ENCODE results near the gene COX8C. TPM values are rescaled to one million over a fixed set of nuclear protein-coding genes. Genes with fewer than 3 reads are reported as not detected.

The COX8C gene
- total RNA-seq, 2 experiments from 2014 or later, result not detected

DNA sequence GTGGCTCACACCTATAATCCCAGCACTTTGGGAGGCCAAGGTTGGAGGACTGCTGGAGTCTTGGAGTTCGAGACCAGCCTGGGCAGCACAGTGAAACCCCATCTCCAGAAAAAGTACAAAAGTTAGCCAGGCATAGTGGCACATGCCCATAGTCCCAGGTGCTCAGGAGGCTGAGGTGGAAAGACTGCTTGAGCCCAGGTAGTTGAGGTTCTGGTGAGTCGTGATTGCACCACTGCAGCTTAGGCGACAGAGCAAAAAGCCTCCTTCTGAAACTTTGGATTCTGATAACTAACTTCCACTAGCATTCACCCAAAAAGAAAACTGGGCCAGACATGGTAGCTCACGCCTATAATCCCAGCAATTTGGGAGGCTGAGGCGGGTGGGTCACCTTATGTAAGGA, 20.8 kb upstream of the COX8C start:
- CTCF ChIA-PET (ENCODE audit: unreplicated experiment), result no interaction called here
- intact Hi-C loops (cut with micrococcal nuclease; ENCODE audit: unreplicated experiment), result no loop called here

DNA sequence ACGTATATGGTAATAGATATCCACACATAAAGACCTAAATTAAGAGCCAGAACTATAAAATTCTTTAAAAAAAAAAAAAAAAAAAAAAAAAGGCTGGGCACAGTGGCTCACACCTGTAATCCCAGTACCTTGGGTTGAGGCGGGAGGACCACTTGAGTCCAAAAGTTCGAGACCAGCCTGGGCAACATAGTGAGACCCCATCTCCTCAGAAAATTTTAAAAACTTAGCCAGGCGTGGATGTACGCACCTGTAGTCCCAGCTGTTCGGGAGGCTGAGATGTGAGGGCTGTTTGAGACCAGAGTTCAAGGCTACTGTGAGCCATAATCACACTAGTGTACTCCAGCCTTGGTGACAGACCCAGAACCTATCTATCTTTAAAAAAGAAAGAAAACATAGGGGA, 18.4 kb upstream of the COX8C start:
- ChIA-PET POLR2A (no interaction called here), CTCF (ENCODE audit: unreplicated experiment) (no interaction called here)
- no peak overlapping the region for H3K4me2 ChIP-seq (ENCODE audit: low read length)
- DNase-seq (ENCODE audit: low spot score), result no peak
- no peak overlapping the region for H2AFZ ChIP-seq (ENCODE audit: low read length)
- no peak overlapping the region for H3K4me3 ChIP-seq (ENCODE audit: low read depth, low read length, poor library complexity, severe bottlenecking)
- peaks cover 23% of the 10 kb centered on the region for H3K4me1 ChIP-seq (ENCODE audit: insufficient read depth, low read length, poor library complexity, severe bottlenecking)
- no TSS peak for BruUV-seq (replicated peaks)
- no peak overlapping the region for H3K27ac ChIP-seq (ENCODE audit: low read depth, low read length, poor library complexity, severe bottlenecking)
- H3K9me3 ChIP-seq (ENCODE audit: low read length), result no peaks in the 10 kb centered on the region
- peaks cover 84% of the 10 kb centered on the region for H3K79me2 ChIP-seq (ENCODE audit: insufficient read depth, low read depth, low read length)
- H3K36me3 ChIP-seq (ENCODE audit: insufficient read depth, low read length), result peaks cover 14% of the 10 kb centered on the region
- TF ChIP-seq, protein P1, sequence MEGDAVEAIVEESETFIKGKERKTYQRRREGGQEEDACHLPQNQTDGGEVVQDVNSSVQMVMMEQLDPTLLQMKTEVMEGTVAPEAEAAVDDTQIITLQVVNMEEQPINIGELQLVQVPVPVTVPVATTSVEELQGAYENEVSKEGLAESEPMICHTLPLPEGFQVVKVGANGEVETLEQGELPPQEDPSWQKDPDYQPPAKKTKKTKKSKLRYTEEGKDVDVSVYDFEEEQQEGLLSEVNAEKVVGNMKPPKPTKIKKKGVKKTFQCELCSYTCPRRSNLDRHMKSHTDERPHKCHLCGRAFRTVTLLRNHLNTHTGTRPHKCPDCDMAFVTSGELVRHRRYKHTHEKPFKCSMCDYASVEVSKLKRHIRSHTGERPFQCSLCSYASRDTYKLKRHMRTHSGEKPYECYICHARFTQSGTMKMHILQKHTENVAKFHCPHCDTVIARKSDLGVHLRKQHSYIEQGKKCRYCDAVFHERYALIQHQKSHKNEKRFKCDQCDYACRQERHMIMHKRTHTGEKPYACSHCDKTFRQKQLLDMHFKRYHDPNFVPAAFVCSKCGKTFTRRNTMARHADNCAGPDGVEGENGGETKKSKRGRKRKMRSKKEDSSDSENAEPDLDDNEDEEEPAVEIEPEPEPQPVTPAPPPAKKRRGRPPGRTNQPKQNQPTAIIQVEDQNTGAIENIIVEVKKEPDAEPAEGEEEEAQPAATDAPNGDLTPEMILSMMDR (conservative IDR thresholded peaks at IDR 0.05; ENCODE audit: low read length), result no peak
- no peak for TF ChIP-seq EZH2phosphoT487 (IDR thresholded peaks at IDR 0.05; ENCODE audit: borderline replicate concordance, low read depth, low read length)
- no peaks in the 10 kb centered on the region for H3K9me2 ChIP-seq (ENCODE audit: insufficient read depth, low read length)
- H4K20me1 ChIP-seq (ENCODE audit: insufficient read depth, low read length), result peaks cover 21% of the 10 kb centered on the region
- intact Hi-C loops (cut with micrococcal nuclease; ENCODE audit: unreplicated experiment), result no loop called here

More for the DNA sequence above, 20.8 kb upstream of the COX8C start:
- no peaks in the 10 kb centered on the region for H3K9me2 ChIP-seq (ENCODE audit: insufficient read depth, low read length)
- H3K9me3 ChIP-seq (ENCODE audit: low read length), result no peaks in the 10 kb centered on the region
- no peak overlapping the region for H2AFZ ChIP-seq (ENCODE audit: low read length)
- no peak for TF ChIP-seq EZH2phosphoT487 (IDR thresholded peaks at IDR 0.05; ENCODE audit: borderline replicate concordance, low read depth, low read length)
- TF ChIP-seq, protein P1 (conservative IDR thresholded peaks at IDR 0.05; ENCODE audit: low read length), result no peak
- H3K27ac ChIP-seq (ENCODE audit: low read depth, low read length, poor library complexity, severe bottlenecking), result no peak overlapping the region
- POLR2A ChIA-PET, result no interaction called here
- BruUV-seq (replicated peaks), result no TSS peak
- peaks cover 16% of the 10 kb centered on the region for H3K4me1 ChIP-seq (ENCODE audit: insufficient read depth, low read length, poor library complexity, severe bottlenecking)
- peaks cover 94% of the 10 kb centered on the region for H3K79me2 ChIP-seq (ENCODE audit: insufficient read depth, low read depth, low read length)
- peaks cover 20% of the 10 kb centered on the region for H4K20me1 ChIP-seq (ENCODE audit: insufficient read depth, low read length)
- no peak for DNase-seq (ENCODE audit: low spot score)
- H3K36me3 ChIP-seq (ENCODE audit: insufficient read depth, low read length), result peaks cover 35% of the 10 kb centered on the region
- H3K4me2 ChIP-seq (ENCODE audit: low read length), result no peak overlapping the region
- H3K4me3 ChIP-seq (ENCODE audit: low read depth, low read length, poor library complexity, severe bottlenecking), result no peak overlapping the region

DNA sequence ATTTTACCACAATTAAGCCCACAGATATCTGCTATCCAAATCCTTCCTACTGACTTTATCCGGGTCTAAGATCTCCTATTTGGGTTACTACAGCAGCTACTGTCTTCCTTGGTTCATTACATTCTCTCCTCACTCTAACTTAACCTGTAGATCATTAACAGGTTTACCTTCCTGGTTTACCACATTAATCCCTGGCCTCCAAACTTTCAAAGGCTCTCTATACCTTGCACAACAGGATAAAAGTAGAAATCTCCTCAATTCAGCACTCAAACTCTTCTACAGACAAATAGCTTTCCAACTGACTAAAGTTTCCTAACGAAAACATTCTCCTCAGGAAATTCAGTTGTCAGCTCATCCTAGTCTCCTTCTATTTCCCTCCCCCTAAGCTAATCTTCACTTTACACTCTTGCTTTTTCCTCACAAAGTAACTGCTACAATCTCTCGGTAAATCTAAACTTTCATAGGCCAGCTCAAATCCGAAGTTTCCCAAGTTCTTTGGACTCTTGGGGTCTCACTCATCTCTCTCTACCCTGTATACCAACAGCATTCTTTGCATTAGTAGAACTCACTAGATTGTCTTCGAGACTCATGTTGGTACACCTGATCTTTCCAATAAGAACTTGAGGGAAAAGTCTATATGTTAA, 16.9 kb upstream of the COX8C start:
- POLR2A ChIA-PET, result interaction anchor here (0.8 kb wide), 1 partner anchor 21 kb away, joined by 6 read pairs; no protein-coding TSS in a partner anchor
- Histone ChIP-seq H4K20me1 (ENCODE audit: insufficient read depth, low read length) (peaks cover 21% of the 10 kb centered on the region), H3K4me2 (ENCODE audit: low read length) (peak overlapping the region; percentile 78)

More for the DNA sequence above, 16.9 kb upstream of the COX8C start:
- BruUV-seq (replicated peaks), result TSS peak; percentile 37
- intact Hi-C loops (cut with micrococcal nuclease; ENCODE audit: unreplicated experiment), result loop anchor here (10.0 kb wide), 1 partner anchor 215 kb away; the partner anchor contains the start of gene ITPK1
- no peaks in the 10 kb centered on the region for H3K9me2 ChIP-seq (ENCODE audit: insufficient read depth, low read length)
- CTCF ChIA-PET (ENCODE audit: unreplicated experiment), result no interaction called here
- TF ChIP-seq, protein P1 (conservative IDR thresholded peaks at IDR 0.05; ENCODE audit: low read length), result no peak
- TF ChIP-seq EZH2phosphoT487 (IDR thresholded peaks at IDR 0.05; ENCODE audit: borderline replicate concordance, low read depth, low read length), result no peak
- peaks cover 84% of the 10 kb centered on the region for H3K79me2 ChIP-seq (ENCODE audit: insufficient read depth, low read depth, low read length)
- H3K4me3 ChIP-seq (ENCODE audit: low read depth, low read length, poor library complexity, severe bottlenecking), result no peak overlapping the region
- H3K36me3 ChIP-seq (ENCODE audit: insufficient read depth, low read length), result 0 out of 2 replicates have a peak, but pooled peaks cover 3% of the 10 kb centered on the region
- peaks cover 34% of the 10 kb centered on the region for H3K4me1 ChIP-seq (ENCODE audit: insufficient read depth, low read length, poor library complexity, severe bottlenecking)
- H3K9me3 ChIP-seq (ENCODE audit: low read length), result 0 out of 2 replicates have a peak, but pooled peaks cover 2% of the 10 kb centered on the region
- no peak overlapping the region for H2AFZ ChIP-seq (ENCODE audit: low read length)
- H3K27ac ChIP-seq (ENCODE audit: low read depth, low read length, poor library complexity, severe bottlenecking), result no peak overlapping the region
- no peak for DNase-seq (ENCODE audit: low spot score)
